Vagina (tissue), 2 donors: ENCODE measurements around the gene WNT5B.

Experiments used
- CTCF ChIP-seq, 3 experiments: fragments of 450-650 bp in 2 of 3; fragments of 200-600 bp in 1 of 3; sonication (generic) in 1 of 3; IDR thresholded peaks; one replicate each; pipeline ENCODE4 v1.5.1; 2017 to 2019; ENCODE audit warnings: antibody characterized with exemption in 3 of 3, mild to moderate bottlenecking in 2 of 3, moderate library complexity in 2 of 3
- POLR2A ChIP-seq, 2 donors: fragments of 450-650 bp; IDR thresholded peaks; one replicate each; pipeline ENCODE4 v1.6.1; 2017; ENCODE audit warnings: antibody characterized with exemption in 2 of 2, mild to moderate bottlenecking in 2 of 2, moderate library complexity in 2 of 2
- POLR2AphosphoS5 ChIP-seq, 2 donors: sonication (generic); formaldehyde crosslinking; IDR thresholded peaks; one replicate each; pipeline ENCODE4 v1.9.0; 2017; ENCODE audit warnings: antibody characterized with exemption in 2 of 2, mild to moderate bottlenecking in 2 of 2, low read depth in 1 of 2; ENCODE audit not compliant: insufficient read depth in 1 of 2

GRCh38 chr12:1619159-1619558 lies 9.9 kb upstream of the WNT5B start:
- TF ChIP-seq CTCF (IDR thresholded peaks at IDR 0.05), result no peak
- TF ChIP-seq POLR2A (IDR thresholded peaks at IDR 0.05), result no peak
- no peak for TF ChIP-seq POLR2AphosphoS5 (IDR thresholded peaks at IDR 0.05; ENCODE audit: insufficient read depth in 1 of 2, low read depth in 1 of 2)
